Esophagus (tissue), 2 donors: ENCODE data around the gene SCN10A. TPM values are rescaled to one million over a fixed set of nuclear protein-coding genes. Genes with fewer than 3 reads are reported as not detected.

ENCODE experiments used
- H3K27ac ChIP-seq, 2 donors: one replicate each; pipeline ENCODE4 v1.5.1; 2013; ENCODE audit warnings: low read depth in 2 of 2, mild to moderate bottlenecking in 2 of 2, inconsistent platforms in 1 of 2, low read length in 1 of 2, moderate library complexity in 1 of 2
- H3K27me3 ChIP-seq, 2 donors: one replicate each; pipeline ENCODE4 v1.6.1; 2013; ENCODE audit warnings: low read length in 2 of 2, control low read depth in 1 of 2, mild to moderate bottlenecking in 1 of 2; ENCODE audit not compliant: insufficient read depth in 2 of 2, control insufficient read depth in 1 of 2
- H3K36me3 ChIP-seq, 2 donors: one replicate each; pipeline ENCODE4 v1.6.1; 2013; ENCODE audit warnings: low read length in 1 of 2; ENCODE audit not compliant: control insufficient read depth in 2 of 2, insufficient read depth in 2 of 2
- H3K4me1 ChIP-seq, 2 donors: one replicate each; pipeline ENCODE4 v1.6.1; 2013; ENCODE audit warnings: low read length in 1 of 2; ENCODE audit not compliant: control insufficient read depth in 2 of 2, insufficient read depth in 2 of 2
- H3K4me3 ChIP-seq, 2 donors: one replicate each; pipeline ENCODE4 v1.5.1; 2013; ENCODE audit warnings: low read length in 2 of 2, mild to moderate bottlenecking in 2 of 2, low read depth in 1 of 2, moderate library complexity in 1 of 2
- H3K9me3 ChIP-seq, 2 donors: one replicate each; pipeline ENCODE4 v1.6.1; 2013; ENCODE audit warnings: mild to moderate bottlenecking in 2 of 2, low read depth in 1 of 2, low read length in 1 of 2, moderate library complexity in 1 of 2; ENCODE audit not compliant: control insufficient read depth in 2 of 2, insufficient read depth in 1 of 2
- WGBS, 2 donors: extraction: QIAGEN DNeasy Blood & Tissue Kit; methylation state at CpG; one replicate each; pipeline ENCODE4 v1.1.7; 2013; 5-methylcytosine and 5-hydroxymethylcytosine counted together
- polyA plus RNA-seq, 2 donors: library from polyadenylated mRNA; stranded (reverse); fragments of 200-250 nt; gene quantifications; one replicate each; pipeline ENCODE4 v1.2.3, GENCODE V29; 2013
- donor health status: healthy with polysubstance abuse.
- donor health status: Bipolar disorder and iron deficiency.

The SCN10A gene
- polyA plus RNA-seq, 2 donors, result not detected

- no peaks in the 10 kb centered on the region for H3K4me1 ChIP-seq
- WGBS, 2 donors, result 44 to 57% methylated on average over 6 of the region's 6 CpGs
- H3K4me3 ChIP-seq, result no peak overlapping the region
- no peaks in the 10 kb centered on the region for H3K27me3 ChIP-seq
- no peaks in the 10 kb centered on the region for H3K36me3 ChIP-seq
- no peak overlapping the region for H3K27ac ChIP-seq
- no peaks in the 10 kb centered on the region for H3K9me3 ChIP-seq
Observed at GRCh38 chr3:38829404-38829803, 13.4 kb upstream of the SCN10A start.

- WGBS, 2 donors, result 90 to 91% methylated on average over 4 of the region's 4 CpGs
- Histone ChIP-seq H3K4me3 (no peak overlapping the region), H3K27ac (no peak overlapping the region), H3K9me3 (no peaks in the 10 kb centered on the region), H3K4me1 (no peaks in the 10 kb centered on the region), H3K27me3 (no peaks in the 10 kb centered on the region), H3K36me3 (no peaks in the 10 kb centered on the region)
Observed at GRCh38 chr3:38828681-38829080, 12.7 kb upstream of the SCN10A start.

DNA sequence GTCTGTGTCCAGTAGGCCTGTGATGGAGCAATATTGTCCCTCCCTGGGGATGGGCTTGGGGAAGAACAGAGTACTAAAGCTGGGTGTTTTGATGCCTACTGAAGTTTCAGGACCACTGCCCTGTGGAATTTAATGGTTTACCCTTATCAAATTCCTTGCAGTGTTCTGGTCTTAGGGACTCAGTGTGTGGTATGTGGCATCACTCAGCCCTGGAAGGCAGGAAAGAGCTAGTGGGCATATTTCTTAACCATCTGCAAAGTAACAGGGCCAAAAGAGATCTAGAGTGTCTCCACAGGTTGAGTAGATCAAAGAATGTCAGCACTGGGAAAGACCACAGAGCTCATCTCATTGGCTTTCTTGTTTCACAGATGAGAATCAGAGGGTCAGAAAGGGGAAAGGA lies 11.8 kb upstream of the SCN10A start:
- H3K4me1 ChIP-seq, result no peaks in the 10 kb centered on the region

DNA sequence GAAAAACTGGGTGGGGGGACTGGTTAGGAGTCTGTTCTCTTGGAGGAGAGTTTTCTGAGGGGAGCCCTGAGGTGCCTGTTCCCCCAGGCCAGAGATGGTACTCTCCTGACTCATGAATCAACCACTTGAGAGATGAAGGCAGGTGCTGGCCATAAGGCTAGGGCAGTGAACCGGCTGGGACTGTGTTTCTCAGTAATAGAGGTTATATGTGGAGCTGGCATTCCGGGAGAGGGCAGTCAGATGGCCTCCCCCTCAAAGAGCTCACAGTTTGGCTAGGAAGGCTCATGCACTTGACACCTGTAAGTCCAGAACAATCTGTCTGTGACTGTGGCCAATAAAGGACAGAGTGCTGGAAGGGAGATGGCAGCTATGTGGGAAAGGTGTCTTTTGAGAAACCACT lies 10.0 kb upstream of the SCN10A start:
- Histone ChIP-seq H3K27me3 (no peaks in the 10 kb centered on the region), H3K4me1 (no peaks in the 10 kb centered on the region), H3K4me3 (no peak overlapping the region), H3K36me3 (no peaks in the 10 kb centered on the region), H3K9me3 (no peaks in the 10 kb centered on the region), H3K27ac (no peak overlapping the region)
- WGBS, 2 donors, result 64 to 73% methylated on average over 2 of the region's 2 CpGs

More for the DNA sequence above, 11.8 kb upstream of the SCN10A start:
- Histone ChIP-seq H3K36me3 (no peaks in the 10 kb centered on the region), H3K4me3 (no peak overlapping the region), H3K27ac (no peak overlapping the region), H3K9me3 (no peaks in the 10 kb centered on the region), H3K27me3 (no peaks in the 10 kb centered on the region)

DNA sequence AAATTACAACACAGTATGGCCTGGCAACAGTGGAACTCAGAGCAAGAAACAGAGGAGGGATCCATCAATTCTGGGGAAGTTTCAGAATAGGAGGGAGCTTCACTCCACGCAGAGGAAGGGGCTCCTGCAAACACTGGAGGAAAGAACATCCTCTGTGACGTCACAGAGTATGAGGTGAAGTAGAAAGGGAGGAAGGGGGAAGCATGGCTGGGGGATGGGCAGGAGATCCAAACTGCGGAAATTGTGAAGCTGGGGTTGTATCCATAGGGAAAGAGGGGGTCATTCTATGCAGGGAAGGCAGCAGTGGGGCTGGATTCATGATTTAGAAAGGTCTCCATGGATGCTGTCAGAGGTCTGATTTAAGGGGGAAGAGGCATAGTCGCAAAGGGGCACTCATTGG lies 8.3 kb upstream of the SCN10A start:
- no peak overlapping the region for H3K27ac ChIP-seq
- no peaks in the 10 kb centered on the region for H3K27me3 ChIP-seq
- 67 to 73% methylated on average over 4 of the region's 4 CpGs for WGBS, 2 donors
- H3K9me3 ChIP-seq, result no peaks in the 10 kb centered on the region
- no peak overlapping the region for H3K4me3 ChIP-seq
- no peaks in the 10 kb centered on the region for H3K36me3 ChIP-seq
- no peaks in the 10 kb centered on the region for H3K4me1 ChIP-seq

GRCh38 chr3:38823722-38824121 lies 7.7 kb upstream of the SCN10A start:
- no peak overlapping the region for H3K4me3 ChIP-seq
- H3K4me1 ChIP-seq, result no peaks in the 10 kb centered on the region
- no peaks in the 10 kb centered on the region for H3K36me3 ChIP-seq
- 58 to 62% methylated on average over 8 of the region's 8 CpGs for WGBS, 2 donors
- no peaks in the 10 kb centered on the region for H3K27me3 ChIP-seq
- no peak overlapping the region for H3K27ac ChIP-seq
- no peaks in the 10 kb centered on the region for H3K9me3 ChIP-seq

- no peak overlapping the region for H3K4me3 ChIP-seq
- H3K27me3 ChIP-seq, result no peaks in the 10 kb centered on the region
- H3K4me1 ChIP-seq, result no peaks in the 10 kb centered on the region
- 67 to 85% methylated on average over 5 of the region's 5 CpGs for WGBS, 2 donors
- no peaks in the 10 kb centered on the region for H3K9me3 ChIP-seq
- H3K36me3 ChIP-seq, result no peaks in the 10 kb centered on the region
- no peak overlapping the region for H3K27ac ChIP-seq
Observed at GRCh38 chr3:38823186-38823585, 7.2 kb upstream of the SCN10A start.

DNA sequence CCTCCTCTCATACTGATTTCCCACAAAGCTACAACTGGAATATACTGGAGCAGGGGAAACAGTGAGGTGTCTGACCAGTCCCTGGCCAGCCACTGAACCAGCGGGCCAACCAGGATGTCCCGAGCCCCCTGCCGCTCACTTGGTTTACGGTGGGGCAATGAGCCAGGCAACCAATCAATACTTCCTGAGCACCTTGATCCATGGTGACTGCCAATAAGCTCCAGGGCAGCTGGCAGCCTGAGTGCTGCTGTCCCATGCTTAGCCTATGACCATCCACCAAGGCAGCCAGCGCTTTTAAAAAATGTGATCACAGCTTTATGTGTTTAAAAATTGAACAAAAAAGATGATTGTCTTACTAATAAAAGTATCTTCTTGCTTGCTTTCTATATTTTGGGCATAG lies 4.2 kb downstream of the SCN10A start:
- WGBS, 2 donors, result 59 to 69% methylated on average over 5 of the region's 5 CpGs
- H3K36me3 ChIP-seq, result no peaks in the 10 kb centered on the region

DNA sequence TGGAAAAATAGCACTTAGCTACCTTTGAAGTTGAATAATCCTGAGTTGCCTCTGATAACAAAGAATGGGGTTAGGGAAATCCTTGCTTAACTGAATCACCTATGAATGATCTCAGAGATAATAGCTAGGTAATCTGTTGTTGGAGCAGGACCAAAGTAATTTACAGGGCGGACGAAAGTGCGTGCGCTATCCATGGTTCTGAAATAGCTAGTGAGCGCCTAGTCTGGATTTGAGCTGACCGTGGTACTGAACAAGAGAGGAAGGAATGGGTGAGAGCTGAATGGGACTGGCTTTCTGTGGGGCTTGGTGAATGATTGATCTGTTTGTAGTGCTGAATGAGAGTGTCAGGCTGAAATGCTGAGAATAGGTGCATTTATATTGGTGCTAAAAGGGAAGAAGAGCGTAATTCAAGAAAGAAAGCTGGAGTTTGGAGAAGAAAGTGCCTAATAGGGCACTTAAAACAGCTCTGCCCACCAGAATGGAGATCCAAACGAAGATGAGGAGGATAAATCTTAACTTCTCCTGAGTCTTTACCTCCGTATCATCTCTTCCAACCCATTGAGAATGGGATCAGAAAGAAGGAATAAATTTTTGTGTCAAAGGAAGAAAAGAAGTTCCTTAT lies 10.1 kb downstream of the SCN10A start:
- Histone ChIP-seq H3K9me3 (no peaks in the 10 kb centered on the region), H3K4me3 (no peak overlapping the region), H3K27ac (no peak overlapping the region), H3K27me3 (no peaks in the 10 kb centered on the region), H3K36me3 (no peaks in the 10 kb centered on the region), H3K4me1 (no peaks in the 10 kb centered on the region)
- 16 to 17% methylated on average over 9 of the region's 9 CpGs for WGBS, 2 donors

More for the DNA sequence above, 4.2 kb downstream of the SCN10A start:
- H3K27me3 ChIP-seq, result no peaks in the 10 kb centered on the region
- H3K9me3 ChIP-seq, result no peaks in the 10 kb centered on the region
- H3K4me3 ChIP-seq, result no peak overlapping the region
- H3K27ac ChIP-seq, result no peak overlapping the region
- no peaks in the 10 kb centered on the region for H3K4me1 ChIP-seq

DNA sequence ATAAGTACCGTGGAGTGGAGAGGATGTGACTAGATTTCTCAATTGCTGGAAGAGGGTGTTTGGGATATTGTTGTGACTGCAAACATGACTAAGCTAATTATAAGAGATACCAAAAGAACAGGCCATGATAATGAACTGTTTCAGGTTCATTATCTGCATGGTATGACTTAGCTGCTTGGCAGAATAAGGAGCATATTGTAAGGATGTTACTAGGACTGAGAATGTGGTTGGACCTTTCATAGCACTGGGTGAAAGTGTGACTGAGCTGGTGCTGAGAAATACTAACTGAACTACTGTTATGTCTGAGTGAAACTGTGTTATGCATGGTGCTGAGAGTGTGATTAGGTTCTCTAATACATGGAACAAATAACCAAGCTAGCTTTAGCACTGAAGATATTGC lies 11.0 kb downstream of the SCN10A start:
- Histone ChIP-seq H3K4me3 (no peak overlapping the region), H3K27ac (no peak overlapping the region), H3K4me1 (no peaks in the 10 kb centered on the region), H3K27me3 (no peaks in the 10 kb centered on the region), H3K36me3 (no peaks in the 10 kb centered on the region), H3K9me3 (no peaks in the 10 kb centered on the region)
- WGBS, 2 donors, result 64 to 74% methylated on average over 1 of the region's 1 CpG
